Measurements from ENCODE around the gene ITSN2.
"Not testable (repeated sequence)": the region's sequence is repeated elsewhere in the genome, so short reads cannot be mapped to it uniquely, and the experiment has no call there.

Gene ITSN2

DNA sequence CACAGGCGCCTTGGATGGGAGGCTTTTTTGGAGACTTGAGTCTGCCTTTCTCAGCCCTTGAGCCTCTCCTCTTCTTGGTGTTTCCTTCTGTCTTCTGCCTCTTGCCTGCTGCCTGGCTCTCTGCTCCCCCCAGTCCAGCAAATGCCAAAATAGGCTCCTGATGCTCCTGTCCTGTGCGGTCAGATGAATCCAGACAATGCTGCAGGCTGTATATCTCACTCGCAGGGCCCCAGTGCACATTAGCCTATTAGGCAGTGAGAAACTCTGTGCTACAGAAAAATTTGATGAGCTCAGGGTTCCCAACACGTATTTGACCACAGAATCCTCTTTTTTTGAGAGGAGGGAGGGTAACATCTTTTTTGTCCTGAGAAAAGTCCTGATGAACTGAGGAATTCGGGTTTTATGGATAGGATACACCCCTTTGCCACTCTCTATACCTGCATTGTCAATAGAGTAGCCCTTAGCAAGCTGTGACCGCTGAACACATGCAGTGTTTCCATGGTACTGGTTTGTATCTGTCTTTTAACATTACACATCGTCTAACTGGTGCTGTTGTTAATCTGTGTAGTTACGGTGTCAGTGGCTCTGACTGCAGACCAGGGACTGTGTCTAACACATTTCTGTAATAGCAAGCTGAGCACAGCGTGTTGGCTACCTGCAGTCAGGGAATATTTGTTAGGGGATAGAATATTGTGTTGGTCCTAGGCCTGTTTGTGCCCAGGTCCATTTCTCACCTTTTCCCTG, 134.7 kb downstream of the ITSN2 start:
- in situ Hi-C loops (cut with HindIII; ENCODE audit: low sequenced_read_pairs) = no loop called here

DNA sequence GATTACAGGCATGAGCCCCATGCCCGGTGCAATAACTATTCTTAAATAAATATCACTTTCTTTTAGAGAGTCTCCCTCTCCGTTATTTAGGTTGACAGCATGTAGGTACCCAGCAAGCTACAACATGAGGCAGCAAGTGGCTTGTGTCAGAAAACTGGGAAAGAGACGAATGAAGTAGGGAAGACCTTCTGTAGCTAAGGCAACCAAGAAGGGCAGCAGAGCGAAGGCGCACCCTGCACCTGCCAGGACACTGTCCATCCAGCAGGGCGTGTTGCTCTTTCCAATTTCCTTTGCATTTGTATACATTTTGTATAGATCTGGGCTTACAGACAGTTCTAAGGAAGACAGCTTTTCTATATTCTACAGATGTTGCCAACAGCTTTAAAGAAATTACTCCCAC, 137.4 kb downstream of the ITSN2 start:
- in situ Hi-C loops (cut with HindIII; ENCODE audit: low sequenced_read_pairs) = no loop called here

DNA sequence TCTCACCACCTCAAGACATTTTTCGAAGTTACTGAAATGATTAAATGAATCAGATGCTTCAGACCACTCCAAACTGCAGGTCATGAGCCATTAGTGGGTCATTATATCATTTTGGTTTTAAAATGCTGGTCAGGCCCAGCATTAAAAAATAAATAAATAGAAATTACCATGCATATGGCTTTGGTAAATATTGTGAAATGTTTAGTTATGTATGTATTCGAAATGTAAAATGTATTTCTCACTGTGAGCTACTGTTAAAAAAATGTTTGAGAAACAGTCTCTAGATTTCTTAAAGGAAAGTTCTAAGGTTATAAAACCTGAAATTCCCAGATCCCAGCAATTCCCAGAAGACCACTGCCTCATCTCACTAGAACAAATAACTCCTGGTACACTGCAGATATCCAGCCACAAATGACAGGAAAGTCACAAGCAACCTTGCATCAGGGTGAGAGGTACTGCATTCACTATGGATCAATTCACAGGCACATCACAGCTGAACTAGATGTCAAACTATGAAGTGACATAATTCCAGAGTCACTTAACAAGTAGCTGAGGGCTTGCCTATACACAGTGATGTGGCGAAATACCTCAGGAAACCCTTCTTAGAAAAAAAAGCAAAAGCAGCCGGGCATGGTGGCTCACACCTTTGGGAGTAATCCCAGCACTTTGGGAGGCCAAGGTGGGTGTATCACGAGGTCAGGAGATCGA, 138.8 kb downstream of the ITSN2 start:
- in situ Hi-C loops (cut with HindIII; ENCODE audit: low sequenced_read_pairs) = no loop called here

DNA sequence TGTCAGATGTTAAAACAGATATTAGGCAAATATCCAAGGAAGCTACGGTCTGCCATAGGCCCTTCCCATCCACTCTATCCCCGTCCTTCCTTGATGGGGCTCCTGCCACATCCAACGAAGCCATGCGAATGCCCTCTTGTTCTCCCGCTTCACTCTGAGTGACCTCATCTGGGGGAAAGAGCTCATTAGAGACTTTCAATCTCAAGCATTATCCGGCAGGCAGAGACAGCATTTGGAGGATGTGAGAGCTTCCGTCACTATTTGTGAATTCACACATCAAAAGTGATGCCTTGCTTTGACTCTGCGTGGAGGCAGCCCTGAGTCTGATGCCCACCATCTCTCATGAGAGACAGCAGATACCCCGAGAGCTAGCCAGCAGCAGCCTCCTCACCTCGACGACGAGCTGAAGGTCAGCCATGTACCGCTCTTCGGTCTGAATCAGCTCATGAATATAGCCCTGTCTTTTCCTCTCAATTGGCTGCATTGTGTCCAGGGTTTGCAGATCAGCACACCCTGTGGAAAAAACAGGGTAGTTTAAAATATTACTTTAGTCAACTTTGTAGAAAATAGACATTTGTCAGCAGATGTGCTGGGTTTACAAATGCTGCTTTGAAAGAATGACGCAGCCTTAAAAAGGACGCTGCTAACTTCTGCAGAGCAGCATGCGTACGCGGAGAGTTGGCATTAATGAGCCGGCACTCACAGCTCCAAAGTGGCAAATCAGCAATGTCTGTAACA, 139.6 kb downstream of the ITSN2 start:
- in situ Hi-C loops (cut with HindIII; ENCODE audit: low sequenced_read_pairs) = no loop called here

DNA sequence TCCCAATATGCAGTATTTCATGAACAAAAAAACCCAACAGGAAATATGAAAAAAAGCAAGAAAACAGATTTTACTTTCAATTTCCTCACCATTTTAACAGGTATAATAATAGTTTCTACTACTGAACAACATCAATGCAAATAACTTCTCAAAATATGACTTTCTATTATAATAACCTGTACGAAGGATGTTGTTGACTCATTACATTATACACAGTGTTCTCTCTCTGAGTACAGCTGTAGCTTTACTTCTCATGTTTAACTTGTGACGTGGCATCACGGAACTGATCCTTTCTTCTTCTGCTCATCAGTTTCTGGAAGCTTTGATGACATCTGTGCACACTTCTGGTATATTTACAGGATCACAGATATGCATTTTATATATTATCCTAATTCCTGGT, 145.5 kb downstream of the ITSN2 start:
- in situ Hi-C loops (cut with HindIII; ENCODE audit: low sequenced_read_pairs) = no loop called here

DNA sequence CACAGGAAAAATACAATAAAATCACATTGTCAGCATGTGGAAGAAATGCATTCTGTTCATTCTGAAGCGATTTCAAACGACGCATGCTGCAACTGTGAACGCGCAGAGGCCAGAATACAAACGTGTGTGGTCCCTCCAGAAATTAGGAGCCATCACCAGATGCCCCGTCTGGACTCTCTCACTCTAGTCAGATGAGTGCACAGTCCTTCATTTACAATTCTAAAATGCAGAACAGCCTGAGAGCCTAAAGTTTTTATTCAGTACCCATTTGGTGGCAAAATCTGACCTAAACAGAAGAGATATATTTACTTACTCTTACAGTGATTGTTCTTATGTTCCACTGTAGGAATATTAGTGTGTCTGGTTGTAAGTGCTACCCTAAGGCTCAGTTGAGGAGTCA, 148.9 kb downstream of the ITSN2 start:
- in situ Hi-C loops (cut with HindIII; ENCODE audit: low sequenced_read_pairs) = no loop called here

DNA sequence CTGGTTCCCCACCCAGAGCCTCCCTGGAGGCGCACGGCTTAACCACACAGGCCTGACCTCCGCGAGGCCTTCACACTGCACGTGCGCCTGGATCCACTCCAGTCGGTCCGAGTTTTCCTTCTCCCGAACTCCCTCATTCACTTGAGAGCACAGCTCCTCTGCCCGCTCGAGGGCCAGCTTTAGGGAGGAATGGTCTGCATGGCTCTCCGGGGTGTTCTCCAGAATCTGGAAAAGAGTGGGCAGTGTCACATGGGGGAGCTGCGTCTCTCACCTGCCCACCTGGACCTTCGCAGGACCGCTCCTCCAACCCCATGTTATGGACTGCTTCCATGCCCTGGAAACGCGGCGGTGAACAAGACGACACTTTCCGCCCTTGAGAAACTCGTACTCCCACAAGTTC, 149.6 kb downstream of the ITSN2 start:
- in situ Hi-C loops (cut with HindIII; ENCODE audit: low sequenced_read_pairs) = no loop called here

DNA sequence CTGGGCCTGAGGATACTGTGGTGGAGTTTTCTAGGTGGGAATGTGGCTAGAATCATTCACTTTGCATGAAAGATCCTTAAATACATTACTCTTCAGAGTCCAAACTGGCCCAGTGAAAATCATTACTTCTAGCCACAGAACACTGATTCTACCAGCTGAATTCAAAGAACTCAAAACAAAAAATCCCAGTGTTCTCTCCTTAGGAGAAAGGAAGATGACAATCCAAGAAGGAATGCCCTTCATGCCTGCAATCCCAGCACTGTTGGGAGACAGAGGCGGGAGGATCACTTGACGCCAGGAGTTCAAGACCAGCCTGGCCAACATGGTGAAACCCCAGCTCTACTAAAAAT, 150.3 kb downstream of the ITSN2 start:
- in situ Hi-C loops (cut with HindIII; ENCODE audit: low sequenced_read_pairs) = no loop called here

DNA sequence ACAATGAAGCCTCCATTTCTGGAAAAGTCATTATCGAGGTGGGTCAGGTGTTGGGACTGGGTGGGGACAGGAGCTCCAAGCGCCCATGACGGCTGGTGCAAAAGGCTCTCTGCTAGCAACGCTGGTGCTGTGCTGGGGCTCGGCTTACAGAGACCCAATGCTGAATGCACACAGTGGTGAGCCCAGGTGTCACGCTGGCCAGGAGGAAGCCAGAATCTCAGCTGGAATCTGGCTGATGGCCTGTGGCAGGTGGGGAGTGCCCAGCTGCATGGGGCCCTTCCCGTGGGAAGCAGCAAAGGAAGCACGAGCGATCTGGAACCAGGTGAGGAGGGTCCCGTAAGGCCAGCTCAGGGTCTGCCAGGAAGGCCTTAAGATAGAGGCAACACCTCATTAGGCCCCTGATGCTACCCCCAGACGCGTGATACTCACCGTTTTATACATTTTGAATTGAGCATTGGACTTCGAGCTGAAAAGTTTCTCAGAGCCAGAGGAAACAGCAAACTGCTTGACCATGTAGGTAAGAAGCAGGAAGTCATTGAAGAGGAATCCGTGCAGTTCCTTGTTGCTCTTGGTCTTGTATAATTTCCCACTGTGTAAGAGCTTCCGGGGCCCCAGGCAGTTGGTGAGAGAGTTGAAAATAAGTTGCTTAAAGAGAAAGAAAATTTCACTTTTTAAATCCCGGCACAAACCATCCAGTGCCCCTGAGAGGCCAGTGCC, 150.8 kb downstream of the ITSN2 start:
- in situ Hi-C loops (cut with HindIII; ENCODE audit: low sequenced_read_pairs) = no loop called here

DNA sequence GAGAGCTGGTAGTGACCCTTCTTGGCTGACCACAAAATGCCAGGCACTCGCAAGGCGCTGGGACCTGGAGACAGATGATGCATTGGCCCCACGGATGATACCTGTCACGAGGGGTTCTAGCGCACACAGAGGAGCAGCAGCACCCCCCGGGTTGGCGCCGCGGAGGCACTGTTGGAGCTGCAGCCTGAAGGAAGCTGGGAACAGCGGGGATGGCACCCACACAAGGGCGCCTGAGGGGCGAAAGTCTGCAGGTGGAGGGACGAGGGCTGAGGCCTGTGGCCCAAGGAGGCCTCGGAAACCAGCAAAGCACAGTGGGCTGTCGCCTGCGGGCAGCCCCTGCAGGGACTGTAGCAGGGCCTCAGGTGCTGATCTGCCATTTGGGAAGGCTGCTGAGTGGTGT, 151.8 kb downstream of the ITSN2 start:
- in situ Hi-C loops (cut with HindIII; ENCODE audit: low sequenced_read_pairs) = no loop called here

GRCh38 chr2:24207359-24207758, 153.0 kb downstream of the ITSN2 start:
- in situ Hi-C loops (cut with HindIII; ENCODE audit: low sequenced_read_pairs) = no loop called here

DNA sequence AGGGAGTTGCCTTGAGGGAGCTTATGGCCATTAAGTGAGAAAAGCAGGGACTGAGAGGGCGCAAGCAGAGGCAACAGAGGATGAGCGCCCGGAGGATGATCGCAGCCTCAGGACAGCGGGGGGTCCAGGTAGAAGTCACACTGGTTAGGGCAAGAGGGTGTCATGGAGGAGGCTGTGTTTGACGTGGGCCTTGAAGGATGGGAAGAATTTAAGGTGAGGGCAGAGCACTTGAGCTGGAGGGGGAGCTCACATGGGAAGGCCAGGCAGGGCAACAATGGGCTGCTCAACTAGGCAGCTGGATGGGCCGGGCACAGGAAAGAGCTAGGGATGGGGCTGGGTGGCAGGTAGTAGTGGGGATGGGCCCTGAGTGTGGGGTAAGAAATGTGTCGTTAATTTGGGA, 153.6 kb downstream of the ITSN2 start:
- in situ Hi-C loops (cut with HindIII; ENCODE audit: low sequenced_read_pairs) = no loop called here

DNA sequence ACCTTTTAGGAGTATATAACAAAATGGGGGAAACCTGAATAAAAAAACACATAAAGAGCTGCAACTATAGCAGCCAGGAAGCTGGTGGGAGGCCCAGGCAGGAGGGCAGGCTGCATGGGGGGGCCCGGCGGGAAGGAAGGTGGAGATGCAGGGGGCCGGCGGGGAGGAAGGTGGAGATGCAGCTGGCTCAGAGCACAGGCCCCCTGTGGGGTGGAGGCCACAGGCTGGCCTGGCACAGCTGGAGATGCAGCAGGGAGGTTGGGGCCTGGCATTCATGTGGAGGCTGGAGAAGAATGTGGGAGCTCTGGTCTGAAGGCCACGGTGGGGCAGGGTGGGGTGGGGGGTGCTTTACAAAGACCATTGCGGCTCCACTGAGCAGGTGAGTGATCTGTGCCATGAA, 154.1 kb downstream of the ITSN2 start:
- in situ Hi-C loops (cut with HindIII; ENCODE audit: low sequenced_read_pairs) = no loop called here

GRCh38 chr2:24205131-24205530, 155.2 kb downstream of the ITSN2 start:
- in situ Hi-C loops (cut with HindIII; ENCODE audit: low sequenced_read_pairs) = no loop called here

- in situ Hi-C loops (cut with HindIII; ENCODE audit: low sequenced_read_pairs) = loop anchor here (5.0 kb wide), 1 partner anchor 78 kb away; no protein-coding TSS in a partner anchor
These were observed 155.8 kb downstream of the ITSN2 start for GRCh38 chr2:24204505-24204904.

DNA sequence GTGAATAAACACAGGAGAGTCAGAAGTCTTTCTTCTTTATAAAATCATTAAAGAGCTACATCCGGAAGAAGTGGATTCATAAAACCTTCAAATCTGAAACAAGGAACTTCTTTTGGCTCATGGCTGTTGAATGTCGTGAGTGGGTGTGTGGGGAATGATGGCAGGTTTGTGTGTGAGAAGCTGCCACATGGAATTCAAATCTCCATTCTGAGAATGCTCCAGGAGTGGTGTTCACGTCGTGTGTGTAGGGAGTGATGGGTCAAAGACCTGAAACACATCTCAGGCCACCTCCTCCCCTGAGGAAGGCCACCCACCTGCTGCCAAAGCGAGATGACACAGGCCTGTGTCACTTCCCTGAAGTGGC, 156.6 kb downstream of the ITSN2 start:
- in situ Hi-C loops (cut with HindIII; ENCODE audit: low sequenced_read_pairs) = loop anchor here (5.0 kb wide), 1 partner anchor 79 kb away; no protein-coding TSS in a partner anchor

DNA sequence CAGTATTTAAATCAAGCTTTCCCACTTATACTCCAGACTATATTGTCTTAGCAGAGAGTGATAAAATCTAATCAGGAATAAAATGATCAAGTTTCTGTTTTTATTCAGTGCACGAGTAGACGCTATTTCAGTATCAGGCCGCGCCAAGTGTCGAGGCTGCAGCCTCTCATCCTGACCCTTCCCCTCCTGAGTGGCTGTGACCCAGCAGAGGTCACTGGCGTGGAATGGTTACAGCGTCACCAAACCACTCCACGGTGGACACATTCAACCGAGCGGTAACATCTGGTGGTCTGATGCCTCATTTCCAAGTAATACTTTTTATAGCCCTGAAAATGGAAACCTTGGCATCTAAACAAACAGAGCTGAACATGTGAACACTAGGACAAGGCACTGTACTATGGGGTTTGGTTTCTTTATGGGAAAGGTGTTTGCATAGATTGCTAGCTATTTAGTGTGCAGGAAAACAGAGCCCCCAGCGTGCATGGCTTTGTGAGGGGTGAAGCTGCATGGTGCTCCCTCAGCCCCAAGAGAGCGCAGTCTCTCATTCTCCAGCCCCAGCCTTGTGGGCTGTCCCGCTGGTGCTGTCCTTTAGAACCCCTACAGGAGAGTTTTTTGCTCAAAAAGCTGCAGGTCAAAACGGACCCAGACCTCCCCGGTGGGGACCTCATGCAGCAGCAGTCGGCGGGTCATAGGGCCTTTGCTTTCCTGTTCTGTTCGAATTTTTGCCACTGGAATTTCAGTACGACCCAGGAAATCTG, 157.1 kb downstream of the ITSN2 start:
- in situ Hi-C loops (cut with HindIII; ENCODE audit: low sequenced_read_pairs) = loop anchor here (5.0 kb wide), 1 partner anchor 79 kb away; no protein-coding TSS in a partner anchor

GRCh38 chr2:24200799-24201198, 159.5 kb downstream of the ITSN2 start:
- in situ Hi-C loops (cut with HindIII; ENCODE audit: low sequenced_read_pairs) = loop anchor here (5.0 kb wide), 1 partner anchor 82 kb away; no protein-coding TSS in a partner anchor

DNA sequence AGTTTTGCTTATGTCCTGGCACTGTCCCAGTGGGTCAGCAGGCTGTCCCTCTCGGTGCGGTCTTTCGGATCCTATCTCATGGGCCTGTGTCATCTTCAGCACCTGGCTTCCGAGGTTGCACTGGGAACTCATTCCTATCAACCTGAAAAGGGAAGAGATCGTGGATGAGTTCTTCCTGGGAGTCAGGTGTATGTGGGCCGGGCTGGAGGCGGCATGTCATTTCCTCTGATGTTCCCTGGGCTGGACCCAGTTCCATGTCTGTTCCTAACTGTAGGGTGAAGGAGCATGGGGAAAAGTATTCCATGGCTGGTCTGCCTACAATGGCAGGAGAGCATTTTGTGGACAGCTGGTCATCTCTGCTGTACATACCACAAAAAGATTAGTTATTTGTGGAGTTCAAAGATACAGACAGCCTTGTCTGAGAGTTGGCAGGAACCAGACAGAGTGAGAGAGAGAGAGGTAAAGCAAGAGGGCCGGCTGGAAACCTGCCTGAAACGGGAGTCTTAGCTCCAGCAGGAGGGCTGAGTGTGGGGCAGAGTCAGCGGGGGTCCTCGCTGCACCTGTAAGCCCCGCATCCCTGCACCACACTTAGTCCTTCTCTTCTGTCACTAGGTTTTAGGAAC, 160.3 kb downstream of the ITSN2 start:
- in situ Hi-C loops (cut with HindIII; ENCODE audit: low sequenced_read_pairs) = loop anchor here (5.0 kb wide), 1 partner anchor 82 kb away; no protein-coding TSS in a partner anchor

DNA sequence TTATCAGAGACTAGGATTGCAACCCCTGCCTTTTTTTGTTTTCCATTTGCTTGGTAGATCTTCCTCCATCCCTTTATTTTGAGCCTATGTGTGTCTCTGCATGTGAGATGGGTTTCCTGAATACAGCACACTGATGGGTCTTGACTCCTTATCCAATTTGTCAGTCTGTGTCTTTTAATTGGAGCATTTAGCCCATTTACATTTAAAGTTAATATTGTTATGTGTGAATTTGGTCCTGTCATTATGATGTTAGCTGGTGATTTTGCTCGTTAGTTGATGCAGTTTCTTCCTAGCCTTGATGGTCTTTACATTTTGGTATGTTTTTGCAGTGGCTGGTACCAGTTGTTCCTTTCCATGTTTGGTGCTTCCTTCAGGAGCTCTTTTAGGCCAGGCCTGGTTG, 163.1 kb downstream of the ITSN2 start:
- in situ Hi-C loops (cut with HindIII; ENCODE audit: low sequenced_read_pairs) = not testable (repeated sequence)
